ENCODE data around the gene COL5A1. TPM values are rescaled to one million over a fixed set of nuclear protein-coding genes. Genes with fewer than 3 reads are reported as not detected.

The COL5A1 gene
- total and polyA plus RNA-seq, 2 experiments from 2014 or later: 2.5 to 13.1 TPM

DNA sequence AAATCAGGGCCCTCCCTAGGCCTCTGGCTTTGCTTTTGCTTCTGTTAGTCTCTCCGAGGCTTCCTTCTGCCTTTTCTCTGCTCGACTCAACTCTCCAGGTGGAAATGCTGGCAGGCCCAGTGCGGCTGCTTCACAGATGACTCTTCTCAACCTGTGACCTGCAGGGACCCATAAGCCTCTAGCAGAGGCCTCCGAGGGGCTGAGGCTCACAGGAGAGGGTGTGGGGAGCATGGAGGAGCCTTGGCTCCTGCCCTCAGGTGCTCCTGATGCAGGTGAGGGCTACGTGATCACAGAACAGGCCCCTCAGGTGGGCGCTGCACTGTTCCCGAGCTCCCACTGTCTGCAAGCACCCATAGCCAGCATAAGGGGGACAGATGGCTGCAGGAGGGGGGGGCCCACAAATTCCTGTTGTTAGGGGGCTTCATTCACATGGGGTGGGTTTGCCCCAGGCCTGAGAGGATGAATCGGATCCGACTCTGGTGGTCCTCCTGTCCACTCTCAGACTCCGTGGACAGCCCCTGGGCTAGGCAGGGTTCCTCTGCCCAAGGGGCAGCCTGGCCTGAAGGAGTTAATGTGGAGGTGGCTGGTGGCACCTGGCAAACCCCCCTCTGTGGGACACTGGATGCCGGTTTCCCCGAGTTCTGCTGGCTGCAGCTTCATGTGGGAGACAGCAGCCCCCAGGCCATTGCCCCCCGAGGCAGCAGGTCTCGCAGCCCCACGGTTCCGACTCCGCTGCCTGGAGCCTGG lies 228.1 kb downstream of the COL5A1 start:
- TF ChIP-seq ZNF331 (CRISPR knock-in tag; IDR thresholded peaks at IDR 0.05; ENCODE audit: low read depth): no peak
- no peak for TF ChIP-seq ZNF114 (CRISPR knock-in tag; IDR thresholded peaks at IDR 0.05)
- TF ChIP-seq, protein P1, sequence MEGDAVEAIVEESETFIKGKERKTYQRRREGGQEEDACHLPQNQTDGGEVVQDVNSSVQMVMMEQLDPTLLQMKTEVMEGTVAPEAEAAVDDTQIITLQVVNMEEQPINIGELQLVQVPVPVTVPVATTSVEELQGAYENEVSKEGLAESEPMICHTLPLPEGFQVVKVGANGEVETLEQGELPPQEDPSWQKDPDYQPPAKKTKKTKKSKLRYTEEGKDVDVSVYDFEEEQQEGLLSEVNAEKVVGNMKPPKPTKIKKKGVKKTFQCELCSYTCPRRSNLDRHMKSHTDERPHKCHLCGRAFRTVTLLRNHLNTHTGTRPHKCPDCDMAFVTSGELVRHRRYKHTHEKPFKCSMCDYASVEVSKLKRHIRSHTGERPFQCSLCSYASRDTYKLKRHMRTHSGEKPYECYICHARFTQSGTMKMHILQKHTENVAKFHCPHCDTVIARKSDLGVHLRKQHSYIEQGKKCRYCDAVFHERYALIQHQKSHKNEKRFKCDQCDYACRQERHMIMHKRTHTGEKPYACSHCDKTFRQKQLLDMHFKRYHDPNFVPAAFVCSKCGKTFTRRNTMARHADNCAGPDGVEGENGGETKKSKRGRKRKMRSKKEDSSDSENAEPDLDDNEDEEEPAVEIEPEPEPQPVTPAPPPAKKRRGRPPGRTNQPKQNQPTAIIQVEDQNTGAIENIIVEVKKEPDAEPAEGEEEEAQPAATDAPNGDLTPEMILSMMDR (conservative IDR thresholded peaks at IDR 0.05; ENCODE audit: low read depth in 2 of 2): no peak
- TF ChIP-seq EZH2 (IDR thresholded peaks at IDR 0.05; ENCODE audit: low read depth, unreplicated experiment): no peak
- TF ChIP-seq, protein P2, sequence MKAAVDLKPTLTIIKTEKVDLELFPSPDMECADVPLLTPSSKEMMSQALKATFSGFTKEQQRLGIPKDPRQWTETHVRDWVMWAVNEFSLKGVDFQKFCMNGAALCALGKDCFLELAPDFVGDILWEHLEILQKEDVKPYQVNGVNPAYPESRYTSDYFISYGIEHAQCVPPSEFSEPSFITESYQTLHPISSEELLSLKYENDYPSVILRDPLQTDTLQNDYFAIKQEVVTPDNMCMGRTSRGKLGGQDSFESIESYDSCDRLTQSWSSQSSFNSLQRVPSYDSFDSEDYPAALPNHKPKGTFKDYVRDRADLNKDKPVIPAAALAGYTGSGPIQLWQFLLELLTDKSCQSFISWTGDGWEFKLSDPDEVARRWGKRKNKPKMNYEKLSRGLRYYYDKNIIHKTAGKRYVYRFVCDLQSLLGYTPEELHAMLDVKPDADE (IDR thresholded peaks at IDR 0.05): no peak
- no peak for TF ChIP-seq NANOG (IDR thresholded peaks at IDR 0.05; ENCODE audit: borderline replicate concordance)
- TF ChIP-seq, protein P3, sequence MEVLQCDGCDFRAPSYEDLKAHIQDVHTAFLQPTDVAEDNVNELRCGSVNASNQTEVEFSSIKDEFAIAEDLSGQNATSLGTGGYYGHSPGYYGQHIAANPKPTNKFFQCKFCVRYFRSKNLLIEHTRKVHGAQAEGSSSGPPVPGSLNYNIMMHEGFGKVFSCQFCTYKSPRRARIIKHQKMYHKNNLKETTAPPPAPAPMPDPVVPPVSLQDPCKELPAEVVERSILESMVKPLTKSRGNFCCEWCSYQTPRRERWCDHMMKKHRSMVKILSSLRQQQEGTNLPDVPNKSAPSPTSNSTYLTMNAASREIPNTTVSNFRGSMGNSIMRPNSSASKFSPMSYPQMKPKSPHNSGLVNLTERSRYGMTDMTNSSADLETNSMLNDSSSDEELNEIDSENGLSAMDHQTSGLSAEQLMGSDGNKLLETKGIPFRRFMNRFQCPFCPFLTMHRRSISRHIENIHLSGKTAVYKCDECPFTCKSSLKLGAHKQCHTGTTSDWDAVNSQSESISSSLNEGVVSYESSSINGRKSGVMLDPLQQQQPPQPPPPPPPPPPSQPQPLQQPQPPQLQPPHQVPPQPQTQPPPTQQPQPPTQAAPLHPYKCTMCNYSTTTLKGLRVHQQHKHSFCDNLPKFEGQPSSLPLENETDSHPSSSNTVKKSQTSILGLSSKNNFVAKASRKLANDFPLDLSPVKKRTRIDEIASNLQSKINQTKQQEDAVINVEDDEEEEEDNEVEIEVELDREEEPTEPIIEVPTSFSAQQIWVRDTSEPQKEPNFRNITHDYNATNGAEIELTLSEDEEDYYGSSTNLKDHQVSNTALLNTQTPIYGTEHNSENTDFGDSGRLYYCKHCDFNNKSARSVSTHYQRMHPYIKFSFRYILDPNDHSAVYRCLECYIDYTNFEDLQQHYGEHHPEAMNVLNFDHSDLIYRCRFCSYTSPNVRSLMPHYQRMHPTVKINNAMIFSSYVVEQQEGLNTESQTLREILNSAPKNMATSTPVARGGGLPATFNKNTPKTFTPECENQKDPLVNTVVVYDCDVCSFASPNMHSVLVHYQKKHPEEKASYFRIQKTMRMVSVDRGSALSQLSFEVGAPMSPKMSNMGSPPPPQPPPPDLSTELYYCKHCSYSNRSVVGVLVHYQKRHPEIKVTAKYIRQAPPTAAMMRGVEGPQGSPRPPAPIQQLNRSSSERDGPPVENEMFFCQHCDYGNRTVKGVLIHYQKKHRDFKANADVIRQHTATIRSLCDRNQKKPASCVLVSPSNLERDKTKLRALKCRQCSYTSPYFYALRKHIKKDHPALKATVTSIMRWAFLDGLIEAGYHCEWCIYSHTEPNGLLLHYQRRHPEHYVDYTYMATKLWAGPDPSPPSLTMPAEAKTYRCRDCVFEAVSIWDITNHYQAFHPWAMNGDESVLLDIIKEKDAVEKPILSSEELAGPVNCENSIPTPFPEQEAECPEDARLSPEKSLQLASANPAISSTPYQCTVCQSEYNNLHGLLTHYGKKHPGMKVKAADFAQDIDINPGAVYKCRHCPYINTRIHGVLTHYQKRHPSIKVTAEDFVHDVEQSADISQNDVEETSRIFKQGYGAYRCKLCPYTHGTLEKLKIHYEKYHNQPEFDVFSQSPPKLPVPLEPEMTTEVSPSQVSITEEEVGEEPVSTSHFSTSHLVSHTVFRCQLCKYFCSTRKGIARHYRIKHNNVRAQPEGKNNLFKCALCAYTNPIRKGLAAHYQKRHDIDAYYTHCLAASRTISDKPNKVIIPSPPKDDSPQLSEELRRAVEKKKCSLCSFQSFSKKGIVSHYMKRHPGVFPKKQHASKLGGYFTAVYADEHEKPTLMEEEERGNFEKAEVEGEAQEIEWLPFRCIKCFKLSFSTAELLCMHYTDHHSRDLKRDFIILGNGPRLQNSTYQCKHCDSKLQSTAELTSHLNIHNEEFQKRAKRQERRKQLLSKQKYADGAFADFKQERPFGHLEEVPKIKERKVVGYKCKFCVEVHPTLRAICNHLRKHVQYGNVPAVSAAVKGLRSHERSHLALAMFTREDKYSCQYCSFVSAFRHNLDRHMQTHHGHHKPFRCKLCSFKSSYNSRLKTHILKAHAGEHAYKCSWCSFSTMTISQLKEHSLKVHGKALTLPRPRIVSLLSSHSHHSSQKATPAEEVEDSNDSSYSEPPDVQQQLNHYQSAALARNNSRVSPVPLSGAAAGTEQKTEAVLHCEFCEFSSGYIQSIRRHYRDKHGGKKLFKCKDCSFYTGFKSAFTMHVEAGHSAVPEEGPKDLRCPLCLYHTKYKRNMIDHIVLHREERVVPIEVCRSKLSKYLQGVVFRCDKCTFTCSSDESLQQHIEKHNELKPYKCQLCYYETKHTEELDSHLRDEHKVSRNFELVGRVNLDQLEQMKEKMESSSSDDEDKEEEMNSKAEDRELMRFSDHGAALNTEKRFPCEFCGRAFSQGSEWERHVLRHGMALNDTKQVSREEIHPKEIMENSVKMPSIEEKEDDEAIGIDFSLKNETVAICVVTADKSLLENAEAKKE (CRISPR knock-in tag; IDR thresholded peaks at IDR 0.05): no peak
- no peak for TF ChIP-seq STAT1 (IDR thresholded peaks at IDR 0.05; ENCODE audit: unreplicated experiment)
- no peak for TF ChIP-seq CREB1 (CRISPR knock-in tag; IDR thresholded peaks at IDR 0.05; ENCODE audit: low read depth)
- Mint-ChIP-seq H3K27me3 (ENCODE audit: insufficient read depth, low read depth, poor library complexity) (no peaks in the 10 kb centered on the region), H3K9me3 (no peaks in the 10 kb centered on the region), H3K27ac (no peak overlapping the region), H3K4me1 (no peaks in the 10 kb centered on the region), H3K4me3 (no peak overlapping the region), H3K36me3 (ENCODE audit: low read depth) (no peaks in the 10 kb centered on the region)
- Histone ChIP-seq H3K27ac (ENCODE audit: low read depth) (no peak overlapping the region), H3K27me3 (ENCODE audit: insufficient read depth) (no peaks in the 10 kb centered on the region), H2AFZ (no peak overlapping the region), H3F3A (replicated peaks; ENCODE audit: low read depth) (no peaks in the 10 kb centered on the region), H3K79me2 (replicated peaks; ENCODE audit: insufficient read depth) (no peaks in the 10 kb centered on the region), H4K20me1 (replicated peaks; ENCODE audit: insufficient read depth) (no peaks in the 10 kb centered on the region), H3K4me3 (no peak overlapping the region), H3K4me2 (no peak overlapping the region), H3K4me1 (ENCODE audit: insufficient read depth) (no peaks in the 10 kb centered on the region), H3K9me2 (ENCODE audit: insufficient read depth) (no peaks in the 10 kb centered on the region), H3K36me3 (ENCODE audit: insufficient read depth) (no peaks in the 10 kb centered on the region)
- ATAC-seq (no peak), DNase-seq (ENCODE audit: low spot score) (no peak)

All from GM23338 (cell line).